RWPE2 (cell line): ENCODE results near the gene TMTC1.

Source experiments
- ATAC-seq: fragments of 200-7000 bp; cut with Tn5 transposase; 3 replicates; pipeline ENCODE4 v1.9.1; 2021; ENCODE audit warnings: low read depth
- DNase-seq: peaks from one replicate; pipeline ENCODE4 v3.0.0-alpha.2; 2020; ENCODE audit warnings: low spot score
- H3K27ac ChIP-seq: fragments of 450-650 bp; 2 replicates; pipeline ENCODE4 v1.5.1; 2017; ENCODE audit warnings: mild to moderate bottlenecking; ENCODE audit not compliant: poor library complexity, severe bottlenecking
- H3K27me3 ChIP-seq: fragments of 250-450 bp; sonication (Bioruptor Pico); 2 replicates; pipeline ENCODE4 v1.5.1; 2021; ENCODE audit warnings: mild to moderate bottlenecking, moderate library complexity; ENCODE audit not compliant: insufficient read depth, poor library complexity, severe bottlenecking
- H3K36me3 ChIP-seq: fragments of 250-450 bp; sonication (Bioruptor Pico); 2 replicates; pipeline ENCODE4 v1.5.1; 2020; ENCODE audit warnings: low read depth, mild to moderate bottlenecking, moderate library complexity
- H3K4me1 ChIP-seq: fragments of 250-450 bp; sonication (Bioruptor Pico); 2 replicates; pipeline ENCODE4 v1.5.1; 2021; ENCODE audit warnings: mild to moderate bottlenecking, moderate library complexity; ENCODE audit not compliant: insufficient read depth, poor library complexity, severe bottlenecking
- H3K4me3 ChIP-seq: fragments of 250-450 bp; sonication (Bioruptor Pico); 2 replicates; pipeline ENCODE4 v1.5.1; 2021; ENCODE audit warnings: mild to moderate bottlenecking, moderate library complexity; ENCODE audit not compliant: severe bottlenecking
- H3K9me3 ChIP-seq: fragments of 250-450 bp; sonication (Bioruptor Pico); 2 replicates; pipeline ENCODE4 v1.5.1; 2021; ENCODE audit warnings: mild to moderate bottlenecking, moderate library complexity; ENCODE audit not compliant: severe bottlenecking
- TF ChIP-seq, protein P1 (sequence below): fragments of 450-650 bp; IDR thresholded peaks from one replicate; pipeline ENCODE4 v1.5.1; 2017; ENCODE audit warnings: mild to moderate bottlenecking, moderate library complexity; ENCODE audit not compliant: poor library complexity, severe bottlenecking

TMTC1 gene

DNA sequence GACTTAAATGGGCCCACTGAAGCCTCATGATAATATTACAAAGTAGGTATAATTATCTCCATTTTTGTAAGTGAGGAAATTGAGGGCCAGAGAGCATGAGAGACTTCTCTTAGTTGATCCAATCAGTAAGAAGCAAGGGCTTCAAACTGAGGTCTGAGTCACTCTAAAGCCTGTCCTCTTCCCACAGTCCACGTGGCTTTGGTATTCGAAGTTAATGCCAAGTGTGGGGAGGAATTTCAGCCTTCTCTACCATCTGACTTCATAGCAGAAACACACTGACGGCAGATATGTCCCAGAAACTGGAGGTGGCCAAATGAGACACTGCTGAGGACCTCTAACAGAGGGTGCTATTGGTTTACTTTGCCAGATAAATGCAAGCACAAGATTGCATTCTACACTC, 171.8 kb downstream of the TMTC1 start:
- TF ChIP-seq, protein P1, sequence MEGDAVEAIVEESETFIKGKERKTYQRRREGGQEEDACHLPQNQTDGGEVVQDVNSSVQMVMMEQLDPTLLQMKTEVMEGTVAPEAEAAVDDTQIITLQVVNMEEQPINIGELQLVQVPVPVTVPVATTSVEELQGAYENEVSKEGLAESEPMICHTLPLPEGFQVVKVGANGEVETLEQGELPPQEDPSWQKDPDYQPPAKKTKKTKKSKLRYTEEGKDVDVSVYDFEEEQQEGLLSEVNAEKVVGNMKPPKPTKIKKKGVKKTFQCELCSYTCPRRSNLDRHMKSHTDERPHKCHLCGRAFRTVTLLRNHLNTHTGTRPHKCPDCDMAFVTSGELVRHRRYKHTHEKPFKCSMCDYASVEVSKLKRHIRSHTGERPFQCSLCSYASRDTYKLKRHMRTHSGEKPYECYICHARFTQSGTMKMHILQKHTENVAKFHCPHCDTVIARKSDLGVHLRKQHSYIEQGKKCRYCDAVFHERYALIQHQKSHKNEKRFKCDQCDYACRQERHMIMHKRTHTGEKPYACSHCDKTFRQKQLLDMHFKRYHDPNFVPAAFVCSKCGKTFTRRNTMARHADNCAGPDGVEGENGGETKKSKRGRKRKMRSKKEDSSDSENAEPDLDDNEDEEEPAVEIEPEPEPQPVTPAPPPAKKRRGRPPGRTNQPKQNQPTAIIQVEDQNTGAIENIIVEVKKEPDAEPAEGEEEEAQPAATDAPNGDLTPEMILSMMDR, result no peak
- H3K27ac ChIP-seq, result no peak overlapping the region
- H3K4me1 ChIP-seq, result no peaks in the 10 kb centered on the region
- ATAC-seq, result no peak
- no peaks in the 10 kb centered on the region for H3K27me3 ChIP-seq
- no peaks in the 10 kb centered on the region for H3K9me3 ChIP-seq
- no peaks in the 10 kb centered on the region for H3K36me3 ChIP-seq
- no peak overlapping the region for H3K4me3 ChIP-seq
- no peak for DNase-seq

DNA sequence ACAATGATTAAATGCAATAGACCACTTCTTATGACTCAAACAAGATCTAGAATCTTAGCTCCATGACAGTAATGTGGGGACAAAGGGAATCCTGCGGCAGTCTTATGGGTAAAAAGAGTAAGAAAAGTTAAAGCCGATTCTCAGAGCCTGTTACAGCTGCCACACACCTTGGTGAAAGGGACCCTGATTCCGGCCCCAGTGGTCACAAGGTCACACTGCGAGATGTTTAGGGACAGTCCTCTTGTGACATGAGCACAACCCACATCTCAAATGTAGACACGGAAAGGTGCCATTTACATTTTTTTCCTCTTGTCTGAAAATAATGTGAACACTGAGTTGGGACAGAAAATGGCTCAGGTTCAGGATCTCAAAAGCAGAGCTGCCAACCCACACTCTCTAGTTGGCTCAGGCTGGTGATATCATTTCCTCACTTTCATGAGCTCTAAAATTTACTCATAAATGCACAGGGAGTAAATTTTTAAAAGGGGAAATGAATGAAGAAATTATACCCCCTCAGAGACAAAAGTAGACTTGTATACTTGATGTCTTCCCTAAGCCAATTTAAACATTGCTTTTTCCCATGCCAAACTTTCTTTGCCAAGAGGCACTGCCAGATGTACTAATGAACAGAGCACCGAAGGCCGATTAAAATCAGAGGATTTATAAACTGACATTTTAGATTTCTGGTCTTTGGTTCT, 173.1 kb downstream of the TMTC1 start:
- H3K27ac ChIP-seq, result no peak overlapping the region
- DNase-seq (no peak), ATAC-seq (no peak)
- H3K4me1 ChIP-seq, result no peaks in the 10 kb centered on the region
- H3K27me3 ChIP-seq, result no peaks in the 10 kb centered on the region
- H3K9me3 ChIP-seq, result no peaks in the 10 kb centered on the region
- TF ChIP-seq, protein P1, result no peak
- no peaks in the 10 kb centered on the region for H3K36me3 ChIP-seq
- no peak overlapping the region for H3K4me3 ChIP-seq

DNA sequence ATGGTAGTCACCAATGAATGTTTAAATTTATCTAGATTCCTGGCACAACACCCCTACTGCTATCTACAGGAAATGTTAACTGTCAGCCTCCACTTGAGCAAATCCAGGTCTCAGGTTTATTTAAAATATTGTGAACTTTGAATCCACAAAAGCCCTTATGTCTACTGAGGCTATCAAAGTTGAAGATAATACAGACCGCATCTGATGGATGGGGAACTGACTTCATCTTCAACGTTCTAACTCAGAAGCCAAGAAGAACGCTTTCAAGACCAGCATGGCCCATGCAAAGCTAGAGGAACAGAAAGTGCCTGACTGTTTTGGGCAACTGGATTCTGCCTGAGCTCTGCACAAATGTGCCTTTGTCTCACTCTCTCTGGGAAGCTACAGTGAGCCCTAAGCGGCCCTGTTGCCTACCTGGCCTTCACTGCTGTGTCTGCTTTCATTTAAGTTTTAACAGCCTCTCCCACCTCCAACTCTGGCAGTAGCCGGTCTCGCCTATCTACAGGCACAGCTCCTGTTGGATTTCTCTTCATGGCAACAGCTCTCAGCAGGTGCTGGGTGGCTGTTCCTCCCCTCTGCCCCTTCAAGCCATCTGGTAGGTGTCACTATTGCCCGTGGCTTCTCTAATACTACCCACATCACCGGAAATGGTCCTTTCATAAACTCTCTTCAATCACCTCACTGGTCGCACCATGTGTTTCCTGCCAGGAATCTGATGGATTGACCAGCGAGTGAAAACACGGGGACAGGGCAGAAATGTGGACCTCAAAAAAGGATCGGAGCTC, 174.1 kb downstream of the TMTC1 start:
- Histone ChIP-seq H3K4me1 (no peaks in the 10 kb centered on the region), H3K36me3 (no peaks in the 10 kb centered on the region)
- TF ChIP-seq, protein P1, result no peak

DNA sequence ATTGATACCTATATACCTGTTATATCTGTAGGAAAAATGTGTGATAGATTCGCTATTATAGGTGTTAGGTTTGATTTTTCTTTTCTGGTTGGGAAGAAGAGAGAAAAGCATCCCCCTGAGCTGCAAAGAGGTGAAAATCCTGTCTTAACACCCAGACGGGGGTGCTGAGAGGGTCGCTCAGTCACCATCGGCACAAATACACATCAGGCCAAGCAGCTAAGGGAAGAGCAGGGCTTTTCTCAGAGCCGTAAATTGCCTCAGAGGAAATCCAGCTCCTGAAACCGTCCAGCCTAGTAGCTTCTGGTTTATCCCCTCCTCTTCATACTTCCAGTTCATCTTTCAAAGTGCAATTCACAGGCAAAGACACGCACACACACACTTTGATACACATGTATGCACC, 175.2 kb downstream of the TMTC1 start:
- H3K4me1 ChIP-seq, result no peaks in the 10 kb centered on the region
- no peaks in the 10 kb centered on the region for H3K9me3 ChIP-seq
- no peak overlapping the region for H3K27ac ChIP-seq
- no peak for DNase-seq
- TF ChIP-seq, protein P1, result no peak
- ATAC-seq, result no peak
- no peaks in the 10 kb centered on the region for H3K27me3 ChIP-seq
- no peaks in the 10 kb centered on the region for H3K36me3 ChIP-seq
- H3K4me3 ChIP-seq, result no peak overlapping the region

More for the DNA sequence above, 174.1 kb downstream of the TMTC1 start:
- H3K9me3 ChIP-seq, result no peaks in the 10 kb centered on the region
- no peak overlapping the region for H3K4me3 ChIP-seq
- no peak overlapping the region for H3K27ac ChIP-seq
- H3K27me3 ChIP-seq, result no peaks in the 10 kb centered on the region
- ATAC-seq, result no peak
- DNase-seq, result no peak

DNA sequence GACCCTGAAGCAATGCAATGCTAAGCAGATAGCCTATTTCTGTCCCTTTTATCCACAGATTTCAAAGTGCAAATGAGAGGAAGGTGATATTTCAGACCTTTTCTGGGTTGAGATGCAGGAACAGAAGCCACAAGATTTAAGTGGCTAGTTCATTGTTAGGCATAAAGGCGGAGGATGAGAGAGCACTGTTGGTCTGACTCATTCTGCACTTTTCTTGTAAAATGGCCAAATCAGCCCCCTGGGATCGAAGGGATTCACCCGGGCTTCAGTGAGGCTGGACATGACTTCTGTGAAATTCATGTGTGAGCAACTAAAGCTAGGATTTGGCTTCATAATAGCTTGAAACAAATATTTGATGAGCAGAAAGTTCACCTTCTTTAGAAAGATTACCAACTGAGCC, 184.4 kb downstream of the TMTC1 start:
- H3K36me3 ChIP-seq, result no peaks in the 10 kb centered on the region
- TF ChIP-seq, protein P1, result no peak
- H3K27me3 ChIP-seq, result no peaks in the 10 kb centered on the region
- H3K4me3 ChIP-seq, result no peak overlapping the region
- DNase-seq (no peak), ATAC-seq (no peak)
- no peaks in the 10 kb centered on the region for H3K9me3 ChIP-seq
- no peaks in the 10 kb centered on the region for H3K4me1 ChIP-seq
- no peak overlapping the region for H3K27ac ChIP-seq
